NCI-H2081 treated with DMSO at 0.1 percent for 48 hours (cell line): Measurements from ENCODE around the gene SPRY2.
"Not testable (repeated sequence)": the region's sequence is repeated elsewhere in the genome, so short reads cannot be mapped to it uniquely, and the experiment has no call there.

Source experiments
- DNase-seq: peaks from one replicate; lab custom pipeline; 2025; lab: John Stamatoyannopoulos, UW

Gene SPRY2

DNA sequence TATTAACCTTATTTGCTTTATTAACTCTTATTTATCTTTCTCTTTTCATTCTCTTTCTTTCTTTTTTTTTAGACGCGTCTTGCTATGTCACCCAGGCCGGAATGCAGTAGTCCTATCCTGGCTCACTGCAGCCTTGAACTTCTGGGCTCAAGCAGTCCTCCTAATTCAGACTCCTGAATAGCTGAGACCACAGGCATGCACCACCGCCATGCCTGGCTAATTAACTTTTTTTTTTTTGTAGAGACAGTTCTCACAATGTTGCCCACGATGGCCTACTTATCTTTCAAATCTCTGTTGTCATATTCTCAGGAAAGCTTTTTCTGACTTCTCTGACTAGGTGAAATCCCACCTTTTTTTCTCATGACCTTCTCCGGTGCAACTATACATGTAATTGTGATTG is 7.8 kb upstream of the SPRY2 start:
- DNase-seq: no peak

DNA sequence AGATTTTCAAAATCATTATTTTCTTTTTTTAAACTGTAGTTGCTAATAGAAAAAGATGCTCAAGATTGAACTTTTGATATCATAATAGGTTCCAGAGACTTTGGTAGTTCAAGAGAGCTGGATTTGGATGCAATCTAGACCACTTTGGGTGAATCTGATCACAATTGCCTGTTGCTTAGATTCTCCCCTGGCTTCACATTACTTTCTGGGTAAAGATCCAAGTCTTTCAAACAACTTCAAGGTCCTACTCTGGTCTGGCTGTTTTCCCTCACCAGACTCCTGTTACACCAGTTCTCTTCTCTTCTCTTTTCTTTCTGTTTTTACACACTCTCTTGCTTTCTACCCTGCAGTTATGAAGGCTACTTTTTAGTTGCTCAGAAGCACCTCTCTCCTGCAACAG is 7.4 kb upstream of the SPRY2 start:
- no peak for DNase-seq

DNA sequence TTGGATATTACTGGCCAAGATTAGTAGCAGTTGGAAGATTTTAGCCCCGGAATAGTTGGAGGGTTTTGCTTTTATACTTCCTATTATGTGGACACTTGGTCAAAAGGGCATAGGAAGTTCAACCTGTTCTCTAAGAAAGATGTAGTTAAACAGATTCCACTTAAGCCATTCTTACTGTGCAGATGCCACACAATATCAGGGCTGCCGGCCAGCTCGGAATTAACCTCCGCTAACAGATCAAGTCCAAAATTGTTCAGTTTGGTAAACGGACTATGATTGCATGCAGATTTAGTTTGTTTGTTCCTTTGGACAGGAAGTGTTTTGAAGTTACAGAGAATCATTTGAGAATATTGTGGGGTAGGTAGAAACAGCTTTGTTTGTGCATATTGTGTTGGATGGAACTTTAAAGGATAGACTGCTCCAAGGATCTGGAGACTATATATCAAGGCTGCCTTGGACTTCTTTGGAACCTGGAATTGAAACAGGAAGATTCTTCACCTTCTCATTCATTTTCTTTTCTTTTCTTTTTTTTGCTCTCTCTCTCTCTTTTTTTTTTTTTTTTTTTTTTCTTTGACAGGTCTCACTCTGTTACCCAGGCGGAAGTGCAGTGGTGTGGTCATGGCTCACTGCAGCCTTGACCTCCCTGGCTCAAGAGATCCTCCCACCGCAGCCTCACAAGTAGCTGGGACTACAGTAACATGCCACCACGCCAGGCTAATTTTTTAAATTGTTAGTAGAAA is 5.0 kb upstream of the SPRY2 start:
- no peak for DNase-seq

DNA sequence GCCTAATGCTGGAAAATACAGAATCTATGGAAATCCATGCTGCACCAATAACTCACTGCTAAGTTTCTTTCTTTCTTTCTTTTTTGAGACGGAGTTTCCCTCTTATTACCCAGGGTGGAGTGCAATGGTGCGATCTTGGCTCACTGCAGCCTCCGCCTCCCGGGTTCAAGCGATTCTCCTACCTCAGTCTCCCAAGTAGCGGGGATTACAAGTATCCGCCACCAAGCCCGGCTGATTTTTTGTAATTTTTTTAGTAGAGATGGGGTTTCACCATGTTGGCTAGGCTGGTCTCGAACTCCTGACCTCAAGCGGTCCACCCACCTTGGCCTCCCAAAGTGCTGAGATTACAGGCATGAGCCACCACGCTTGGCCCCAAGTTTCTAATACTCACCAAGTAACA is 3.1 kb upstream of the SPRY2 start:
- not testable (repeated sequence) for DNase-seq

DNA sequence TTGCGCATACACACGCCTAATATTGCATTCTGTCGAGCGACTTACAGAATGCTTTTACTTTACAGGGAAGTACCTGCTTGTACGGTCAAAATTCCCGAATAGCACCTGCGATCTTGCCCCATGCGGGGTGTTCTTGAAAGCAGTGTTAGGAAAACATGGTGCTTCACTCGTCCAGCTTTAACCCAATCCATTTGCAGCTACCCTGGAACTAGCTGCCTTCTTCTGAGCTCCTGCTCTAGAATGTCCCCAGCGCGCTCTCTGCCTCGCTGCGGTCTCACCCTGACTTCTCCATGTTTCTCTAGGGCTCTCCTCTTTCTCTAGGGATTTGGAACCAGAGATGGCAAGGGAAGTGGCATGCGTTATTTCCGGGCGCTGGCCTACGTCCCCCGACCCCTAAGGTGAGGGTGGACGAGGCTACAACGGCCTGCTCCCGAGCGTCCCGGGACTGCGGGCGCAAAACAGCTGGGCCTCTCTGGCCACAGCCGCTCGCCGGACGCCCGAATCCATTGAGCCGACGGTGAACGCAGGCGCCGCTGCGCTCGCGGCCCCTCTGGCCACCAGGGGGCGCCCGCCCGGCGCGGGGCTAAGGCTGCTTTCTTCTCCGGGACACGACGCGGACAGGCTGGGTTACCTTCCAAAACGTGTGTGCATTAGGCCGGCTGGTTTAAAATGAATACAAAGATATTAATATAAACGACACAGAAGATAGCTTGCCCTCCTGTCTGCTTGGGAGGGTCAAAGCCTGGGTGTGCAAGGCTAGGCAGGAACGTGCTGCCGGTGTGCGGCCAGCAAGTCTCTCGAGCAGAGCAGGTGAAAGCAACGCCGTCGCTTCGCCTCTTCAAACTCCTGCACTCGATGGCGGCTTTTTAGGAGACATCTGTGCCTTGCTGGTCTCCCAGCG is 1.8 kb upstream of the SPRY2 start:
- DNase-seq: no peak

DNA sequence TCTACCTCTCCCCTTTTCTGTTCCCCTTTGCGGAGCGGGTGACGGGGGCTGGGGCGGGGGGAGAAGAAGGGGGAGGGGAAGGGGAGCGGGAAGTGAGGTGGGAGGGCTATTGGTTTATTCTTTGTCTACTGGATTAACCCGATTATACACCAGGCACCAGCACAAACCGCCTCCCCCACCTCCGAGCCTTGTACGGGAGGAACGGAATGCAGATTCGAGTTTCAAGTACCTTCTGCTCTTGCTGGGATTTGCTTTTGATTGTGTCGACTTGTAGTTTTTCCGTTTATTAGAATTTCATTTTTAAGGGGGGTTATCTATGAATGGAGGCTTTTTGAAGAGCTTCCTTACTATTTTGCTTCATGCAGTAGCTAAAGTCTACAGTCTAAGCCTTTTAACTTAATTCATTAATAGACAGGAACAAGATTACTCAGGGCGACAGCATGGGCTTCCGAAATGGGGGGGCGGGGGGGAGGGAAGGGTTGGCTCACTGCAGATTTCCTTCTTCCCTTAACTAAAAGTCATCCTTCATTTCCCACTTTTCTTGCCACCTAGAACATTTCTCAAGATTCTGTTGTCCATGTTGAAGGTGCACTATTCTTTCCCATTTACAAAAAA is 937 bp upstream of the SPRY2 start:
- DNase-seq: no peak

DNA sequence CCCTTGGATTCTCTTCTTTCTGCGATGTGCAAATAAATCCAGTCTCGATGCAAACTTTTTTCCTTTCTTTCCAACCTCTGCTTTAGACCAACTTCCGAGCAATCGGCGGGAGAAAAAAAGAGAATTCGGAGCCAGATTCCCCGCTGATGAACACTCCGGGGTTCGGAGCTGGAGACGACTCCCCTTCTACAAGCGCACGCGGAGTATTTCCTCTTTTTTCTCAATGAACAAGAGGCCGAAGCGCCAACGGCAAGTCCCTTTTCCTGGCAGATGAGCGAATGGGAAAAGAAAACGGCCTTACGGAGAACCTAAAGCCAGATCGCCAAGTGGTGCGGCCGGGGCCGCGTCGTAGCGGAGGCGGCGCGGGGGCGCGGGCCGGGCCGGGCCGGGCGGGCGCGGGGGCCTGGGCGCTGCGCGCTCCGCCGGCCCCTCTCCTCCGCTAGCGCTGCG is 250 bp downstream of the SPRY2 start:
- DNase-seq: no peak

DNA sequence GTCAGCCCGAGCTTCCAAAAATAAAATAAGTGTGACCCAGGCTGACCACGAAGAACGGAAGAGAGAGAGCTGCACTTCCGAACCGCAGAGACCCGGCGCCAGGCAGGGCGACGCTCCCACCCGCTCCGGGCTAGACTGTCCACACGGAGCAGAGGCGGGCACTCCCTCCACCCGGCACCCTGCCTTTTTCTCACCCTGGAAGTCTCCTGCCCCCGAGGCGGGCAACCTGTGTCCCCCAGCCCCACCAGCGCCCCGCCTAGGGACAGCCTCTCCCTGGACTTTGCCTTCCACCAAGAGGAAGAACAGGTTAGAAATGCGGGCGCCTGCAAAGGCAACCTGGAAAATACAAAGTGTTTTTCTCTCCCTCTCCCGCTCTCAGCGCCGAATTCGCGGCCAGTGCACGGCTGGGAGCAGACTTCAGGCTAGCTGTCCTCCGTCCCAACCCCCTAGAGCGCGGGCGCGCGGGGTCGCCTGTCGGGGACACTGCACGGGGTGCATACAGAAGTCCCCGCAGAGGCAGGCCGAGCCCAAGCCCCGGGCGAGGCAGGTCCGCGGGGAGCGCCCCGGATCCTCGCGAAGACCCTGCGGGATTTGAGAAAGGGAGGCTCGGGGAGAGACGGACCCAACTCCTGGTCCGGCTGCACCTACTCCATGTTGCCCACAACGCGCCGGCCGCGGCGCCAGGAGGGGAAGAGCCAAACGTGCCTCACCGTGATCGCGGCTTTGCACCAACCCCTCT is 845 bp downstream of the SPRY2 start:
- no peak for DNase-seq

DNA sequence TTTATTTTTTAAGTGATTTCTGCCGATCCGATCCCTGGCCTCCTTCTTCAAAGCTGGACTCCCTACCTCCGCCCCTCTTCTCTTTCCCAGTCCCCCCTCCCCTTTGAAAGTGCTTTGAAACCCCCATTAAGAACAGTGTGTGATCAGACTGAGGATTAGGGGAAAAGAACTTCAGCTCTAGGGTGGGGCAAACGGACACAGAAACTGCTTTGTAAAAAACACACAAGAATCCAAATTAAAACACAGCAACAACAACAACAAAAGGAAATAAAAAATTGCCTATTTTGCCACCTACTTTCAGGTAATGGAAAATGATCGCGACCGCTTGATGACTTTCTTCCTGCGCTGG is 1.4 kb downstream of the SPRY2 start:
- no peak for DNase-seq

DNA sequence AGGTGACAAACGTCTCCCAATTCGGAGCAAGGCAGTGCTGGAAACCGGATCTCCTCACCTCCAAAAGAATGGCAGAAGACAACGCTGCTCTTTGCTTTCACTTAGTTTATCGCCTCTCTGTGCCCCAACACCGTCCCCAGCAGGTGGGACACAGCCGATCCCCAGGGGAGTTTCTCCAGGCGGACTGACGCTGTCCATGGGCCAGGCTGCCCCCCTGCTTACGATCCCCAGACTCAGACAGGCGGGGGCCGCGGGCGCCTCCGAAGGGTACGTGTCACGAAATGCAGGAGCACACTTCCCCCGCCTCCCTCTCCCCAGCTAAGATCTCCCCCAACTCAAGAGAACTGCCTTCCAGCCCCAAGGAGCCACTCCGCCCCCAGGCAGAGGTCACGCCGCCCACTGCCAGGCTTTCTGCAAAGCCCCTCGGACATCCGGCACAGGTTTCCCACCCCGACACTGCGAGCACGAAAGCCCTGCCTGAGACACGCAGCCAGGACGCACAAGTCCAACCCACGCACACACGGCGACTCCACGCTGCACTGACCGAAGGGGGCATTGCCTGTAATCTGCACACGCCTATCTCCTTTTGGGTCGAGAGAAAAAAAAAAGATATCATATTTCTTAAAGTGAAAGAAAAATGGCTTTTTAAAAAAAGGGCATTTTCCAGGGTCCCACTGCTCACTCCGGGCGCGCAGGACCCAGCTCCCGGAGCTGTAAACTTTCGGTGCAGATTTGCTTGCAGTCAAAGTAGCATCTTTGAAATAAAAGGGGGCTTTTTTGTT is 2.0 kb downstream of the SPRY2 start:
- no peak for DNase-seq

DNA sequence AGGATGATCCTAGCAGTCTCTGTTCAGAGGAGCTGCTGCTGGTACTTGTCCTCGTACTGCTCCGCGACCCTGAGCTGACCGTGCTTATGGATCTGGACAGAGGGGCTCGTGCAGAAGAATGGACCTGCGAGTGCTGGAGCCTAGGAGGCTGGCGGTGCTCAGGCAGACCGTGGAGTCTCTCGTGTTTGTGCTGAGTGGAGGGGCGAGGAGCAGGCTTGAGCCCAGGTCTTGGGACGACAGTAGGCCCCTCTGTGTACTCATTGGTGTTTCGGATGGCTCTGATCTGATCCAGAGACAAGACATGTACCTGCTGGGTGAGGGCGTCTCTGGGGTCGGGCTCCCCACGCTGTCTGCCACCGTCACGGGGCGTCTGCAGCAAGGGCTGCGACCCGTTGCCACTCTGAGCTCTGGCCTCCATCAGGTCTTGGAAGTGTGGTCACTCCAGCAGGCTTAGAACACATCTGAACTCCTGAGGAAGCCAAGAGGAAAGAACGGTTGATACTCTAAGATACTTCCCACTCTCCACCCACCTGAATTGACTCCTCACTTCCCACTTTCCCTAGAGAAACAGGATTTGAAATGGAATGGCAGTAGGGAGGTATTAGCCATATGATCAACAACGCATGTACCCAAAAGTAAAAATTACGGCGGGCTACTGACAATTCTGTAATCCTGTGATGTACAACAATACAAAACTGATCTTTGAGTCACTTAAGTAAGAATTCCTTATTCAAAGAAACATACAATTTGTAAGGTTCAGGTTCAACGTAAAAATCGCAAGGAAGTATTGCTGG is 3.4 kb downstream of the SPRY2 start:
- DNase-seq: no peak

DNA sequence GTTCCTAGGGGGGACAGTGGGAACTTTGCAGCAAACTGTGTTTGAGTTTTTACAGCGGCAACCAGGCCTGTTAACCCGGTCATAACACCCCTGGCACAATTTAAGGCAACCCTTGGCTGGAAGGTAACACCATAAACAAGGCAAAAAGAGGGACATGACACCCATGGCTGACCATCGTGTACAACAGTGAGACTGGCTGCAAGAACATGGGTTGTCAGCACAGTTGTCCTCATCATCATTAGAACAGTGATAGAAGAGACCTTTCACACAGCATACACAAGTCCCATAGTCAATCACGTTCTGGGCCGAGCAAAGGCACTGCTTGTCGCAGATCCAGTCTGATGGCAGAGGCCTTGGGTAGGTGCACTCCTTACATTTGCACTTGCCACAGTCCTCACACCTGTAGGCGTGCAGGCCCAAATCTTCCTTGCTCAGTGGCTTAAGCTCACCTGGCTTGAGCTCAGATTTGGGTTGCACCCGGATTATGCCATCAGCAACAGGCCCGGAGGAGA is 4.1 kb downstream of the SPRY2 start:
- no peak for DNase-seq

DNA sequence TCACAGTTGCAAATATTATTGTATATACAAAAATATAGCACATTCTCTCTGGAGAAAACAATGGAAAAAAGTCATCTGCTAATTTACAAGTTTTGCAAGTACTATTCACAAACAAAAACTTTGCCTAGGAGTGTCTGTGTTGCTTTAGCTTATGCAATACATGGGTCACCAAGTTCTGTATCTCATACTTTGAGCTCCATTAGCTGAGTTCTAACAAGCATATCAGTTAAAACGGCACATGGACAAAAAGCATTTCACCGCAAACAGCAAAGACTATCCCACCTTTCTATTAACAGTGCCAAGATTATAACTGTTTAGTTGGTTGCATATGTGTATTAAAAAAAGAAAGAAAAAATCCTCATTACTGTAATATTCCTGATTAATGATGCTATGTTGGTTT is 4.6 kb downstream of the SPRY2 start:
- no peak for DNase-seq

DNA sequence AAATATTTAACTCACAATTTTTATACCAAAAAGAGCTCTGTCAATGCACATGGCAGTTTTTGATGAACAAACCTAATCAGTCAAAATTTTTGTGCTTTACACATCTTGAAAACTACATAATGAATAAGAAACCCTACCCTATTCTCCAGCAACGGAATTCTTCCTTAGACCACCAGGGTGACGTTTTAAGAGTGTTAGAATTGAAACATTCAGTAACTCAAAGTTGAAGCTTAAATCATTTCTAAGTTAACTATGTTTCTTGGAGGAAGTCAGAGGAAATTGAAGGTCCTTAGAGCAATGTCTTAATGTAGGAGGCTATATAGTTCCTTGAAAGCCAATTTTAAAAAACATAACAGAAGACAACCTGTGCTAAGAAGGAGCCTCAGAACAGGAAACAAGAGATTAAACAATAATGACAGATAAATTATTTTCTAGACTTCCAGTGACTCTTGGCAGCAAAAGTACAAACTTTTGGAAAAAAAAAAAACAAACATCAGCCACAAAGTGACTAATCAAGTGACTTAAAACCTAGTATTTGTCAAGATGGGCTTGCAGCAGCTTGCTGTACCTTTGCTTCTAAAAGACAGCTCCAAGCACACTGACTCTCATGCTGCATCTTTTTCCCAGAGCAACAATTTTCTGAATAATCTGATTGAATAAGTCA is 6.2 kb downstream of the SPRY2 start:
- no peak for DNase-seq

DNA sequence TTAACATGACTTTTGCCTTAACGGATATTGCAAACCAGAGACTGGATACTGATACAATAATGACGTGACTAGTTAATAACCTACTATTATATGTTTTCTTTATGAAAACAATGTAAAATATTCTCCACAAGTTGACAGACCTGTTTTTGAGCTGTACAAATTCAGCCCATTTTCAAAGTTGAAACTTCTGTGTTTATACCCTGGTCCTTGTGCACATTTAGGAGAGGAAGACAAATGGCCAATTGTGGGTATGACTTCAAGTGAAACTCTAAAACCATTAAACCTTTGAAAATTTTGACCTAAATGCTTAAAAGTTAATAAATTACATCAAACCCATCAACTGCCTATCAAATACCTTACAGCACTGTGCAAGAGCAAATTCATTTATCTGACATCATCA is 8.9 kb downstream of the SPRY2 start:
- DNase-seq: no peak

DNA sequence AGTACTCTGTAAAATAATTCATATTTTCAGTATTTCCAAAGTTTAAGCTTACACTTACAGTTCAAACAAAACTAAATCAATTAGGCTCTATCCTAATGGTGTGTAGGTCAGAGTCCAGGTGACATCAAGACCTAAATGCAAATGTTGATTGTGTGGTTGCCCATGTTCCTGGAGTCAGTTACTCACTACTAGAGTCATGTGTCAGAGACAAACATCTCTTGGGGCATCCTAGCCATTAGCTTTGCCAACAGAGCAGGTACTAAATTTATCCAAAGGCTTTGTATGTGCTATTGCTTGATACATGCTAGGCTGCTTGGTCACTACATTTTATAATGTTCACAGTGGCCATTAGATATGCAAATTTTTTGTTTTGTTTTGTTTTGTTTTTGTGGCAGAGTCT is 11.7 kb downstream of the SPRY2 start:
- no peak for DNase-seq

DNA sequence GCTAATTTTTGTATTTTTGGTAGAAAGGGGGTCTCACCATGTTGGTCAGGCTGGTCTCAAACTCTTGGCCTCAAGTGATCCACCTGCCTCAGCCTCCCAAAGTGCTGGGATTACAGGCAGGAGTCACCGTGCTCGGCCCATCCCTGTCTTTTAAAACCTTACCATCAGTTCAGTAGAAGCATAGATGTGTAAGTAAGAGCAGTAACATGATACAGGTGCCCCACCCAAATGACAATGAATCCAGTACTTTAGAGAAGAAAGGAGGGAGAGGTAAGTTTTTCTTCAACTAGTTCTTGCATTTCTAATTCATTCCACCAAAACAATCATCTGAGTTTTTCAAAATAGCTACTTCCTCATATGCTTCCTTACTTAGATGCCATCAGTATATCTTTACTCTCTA is 21.9 kb downstream of the SPRY2 start:
- DNase-seq: no peak

DNA sequence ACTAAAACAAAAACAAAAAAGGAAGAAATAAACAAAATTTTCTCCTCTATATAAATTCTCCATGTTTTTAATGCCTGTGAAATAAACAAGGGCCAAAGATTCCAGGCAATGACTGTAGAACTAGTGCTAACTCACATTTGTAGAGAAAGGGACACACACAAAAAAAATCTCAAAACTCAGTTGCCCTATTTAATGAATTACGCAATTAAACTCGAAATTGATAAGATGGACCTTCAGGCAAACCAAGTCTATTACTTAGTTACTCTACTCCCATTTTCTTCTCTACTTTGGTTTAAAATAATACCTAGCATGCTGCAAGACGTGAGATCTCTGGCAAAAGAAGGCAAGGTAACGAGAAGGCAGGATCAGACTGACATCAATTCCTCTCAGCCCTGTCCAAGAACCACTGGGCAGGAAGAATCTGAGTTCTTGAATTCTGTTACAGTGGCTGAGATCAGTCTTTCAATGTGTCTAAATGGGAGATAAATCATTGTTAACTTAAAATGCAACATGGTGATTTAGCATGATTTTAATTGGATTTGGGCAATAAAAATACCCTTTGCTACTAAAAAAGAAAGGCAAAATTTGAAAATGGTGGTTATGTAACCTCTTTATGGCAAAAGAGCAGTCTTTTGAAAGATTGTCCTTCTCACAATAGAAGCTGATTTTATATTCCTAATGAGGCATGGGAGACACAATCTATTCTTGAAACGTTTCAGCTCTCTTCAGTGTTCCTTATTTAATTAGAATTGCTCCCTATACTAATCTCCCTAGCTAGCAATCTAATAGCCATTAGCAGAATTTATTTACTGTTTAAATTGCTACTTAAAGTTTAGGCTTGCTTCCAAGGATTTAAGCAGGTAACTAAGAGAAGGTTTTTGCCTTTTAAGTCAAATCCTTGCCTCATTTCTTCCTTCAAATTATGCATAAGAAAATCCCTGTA is 25.9 kb downstream of the SPRY2 start:
- DNase-seq: no peak
